ENCODE measurements around the gene RGS3.

GRCh38 chr9:113618836-113619490, 155.4 kb downstream of the RGS3 start:
- TF ChIP-seq CTCF (IDR thresholded peaks at IDR 0.05; ENCODE audit: insufficient read depth, low read depth, low read length) = no peak
- no peak for TF ChIP-seq EZH2 (IDR thresholded peaks at IDR 0.05; ENCODE audit: insufficient read depth, low read length)

Data from astrocyte (in vitro differentiated cells and primary cell).